ENCODE data around the gene IDH1.
"Not testable (repeated sequence)": the region's sequence is repeated elsewhere in the genome, so short reads cannot be mapped to it uniquely, and the experiment has no call there.

The IDH1 gene

GRCh38 chr2:208254871-208255556 is at the start of gene IDH1:
Gene IDH1, minus strand, starts transcription at chr2:208255071. Its CDS starts 3,520 bp downstream, at chr2:208251551.
- peak; percentile 88 for DNase-seq (ENCODE audit: low read depth)

GRCh38 chr2:208304157-208304556 is 49.3 kb upstream of the IDH1 start:
- DNase-seq (ENCODE audit: low read depth), result no peak

- DNase-seq (ENCODE audit: low read depth), result no peak
Measured at GRCh38 chr2:208300847-208301618, 46.2 kb upstream of the IDH1 start.

GRCh38 chr2:208297961-208298360 is 43.1 kb upstream of the IDH1 start:
- no peak for DNase-seq (ENCODE audit: low read depth)

GRCh38 chr2:208296610-208297009 is 41.7 kb upstream of the IDH1 start:
- DNase-seq (ENCODE audit: low read depth), result no peak

- no peak for DNase-seq (ENCODE audit: low read depth)
Measured at GRCh38 chr2:208295834-208296233, 41.0 kb upstream of the IDH1 start.

- no peak for DNase-seq (ENCODE audit: low read depth)
Measured at GRCh38 chr2:208294482-208295024, 39.7 kb upstream of the IDH1 start.

- no peak for DNase-seq (ENCODE audit: low read depth)
Measured at GRCh38 chr2:208285853-208286252, 31.0 kb upstream of the IDH1 start.

- no peak for DNase-seq (ENCODE audit: low read depth)
Measured at GRCh38 chr2:208280933-208281332, 26.1 kb upstream of the IDH1 start.

GRCh38 chr2:208280234-208280633 is 25.4 kb upstream of the IDH1 start:
- no peak for DNase-seq (ENCODE audit: low read depth)

GRCh38 chr2:208279236-208279635 is 24.4 kb upstream of the IDH1 start:
- DNase-seq (ENCODE audit: low read depth), result no peak

- DNase-seq (ENCODE audit: low read depth), result no peak
Measured at GRCh38 chr2:208278549-208278948, 23.7 kb upstream of the IDH1 start.

GRCh38 chr2:208274748-208275147 is 19.9 kb upstream of the IDH1 start:
- DNase-seq (ENCODE audit: low read depth), result no peak

GRCh38 chr2:208269091-208269490 is 14.2 kb upstream of the IDH1 start:
- no peak for DNase-seq (ENCODE audit: low read depth)

GRCh38 chr2:208268156-208268952 is 13.5 kb upstream of the IDH1 start:
- no peak for DNase-seq (ENCODE audit: low read depth)

- DNase-seq (ENCODE audit: low read depth), result not testable (repeated sequence)
Measured at GRCh38 chr2:208267526-208267925, 12.7 kb upstream of the IDH1 start.

- no peak for DNase-seq (ENCODE audit: low read depth)
Measured at GRCh38 chr2:208266936-208267335, 12.1 kb upstream of the IDH1 start.

GRCh38 chr2:208266553-208266893 is 11.7 kb upstream of the IDH1 start:
- no peak for DNase-seq (ENCODE audit: low read depth)

GRCh38 chr2:208265801-208266552 is 11.1 kb upstream of the IDH1 start, which contains the start of gene PIKFYVE:
Gene PIKFYVE, plus strand, starts transcription at chr2:208266255. Its CDS starts 5,265 bp downstream, at chr2:208271520.
- DNase-seq (ENCODE audit: low read depth), result peak; percentile 79

- no peak for DNase-seq (ENCODE audit: low read depth)
Measured at GRCh38 chr2:208265371-208265800, 10.5 kb upstream of the IDH1 start.

Data from activated T-helper 1 cell treated with Interleukin-2 at 50 U/mL for 16 hours (primary cell).